ENCODE measurements around the gene ST7L.

DNA sequence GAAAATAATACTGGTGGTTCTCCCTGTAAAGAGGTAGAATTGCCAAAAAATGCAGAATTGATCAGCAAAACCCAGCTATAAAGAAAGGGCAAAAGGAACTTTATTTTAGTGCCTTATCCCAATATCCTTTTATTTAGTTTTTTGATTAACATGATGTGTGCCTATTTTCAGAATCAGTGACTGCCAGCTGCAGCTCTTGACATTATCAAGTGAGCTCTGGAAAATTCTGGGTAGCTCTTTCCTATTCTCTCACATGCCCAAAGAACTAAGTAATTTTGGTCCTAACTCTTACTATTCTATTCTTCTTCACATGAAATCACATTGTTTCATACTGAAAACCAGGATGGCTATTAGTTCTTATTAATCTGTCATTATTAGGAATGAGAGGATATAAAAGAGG lies 88.1 kb downstream of the ST7L start:
- TF ChIP-seq, protein P1, sequence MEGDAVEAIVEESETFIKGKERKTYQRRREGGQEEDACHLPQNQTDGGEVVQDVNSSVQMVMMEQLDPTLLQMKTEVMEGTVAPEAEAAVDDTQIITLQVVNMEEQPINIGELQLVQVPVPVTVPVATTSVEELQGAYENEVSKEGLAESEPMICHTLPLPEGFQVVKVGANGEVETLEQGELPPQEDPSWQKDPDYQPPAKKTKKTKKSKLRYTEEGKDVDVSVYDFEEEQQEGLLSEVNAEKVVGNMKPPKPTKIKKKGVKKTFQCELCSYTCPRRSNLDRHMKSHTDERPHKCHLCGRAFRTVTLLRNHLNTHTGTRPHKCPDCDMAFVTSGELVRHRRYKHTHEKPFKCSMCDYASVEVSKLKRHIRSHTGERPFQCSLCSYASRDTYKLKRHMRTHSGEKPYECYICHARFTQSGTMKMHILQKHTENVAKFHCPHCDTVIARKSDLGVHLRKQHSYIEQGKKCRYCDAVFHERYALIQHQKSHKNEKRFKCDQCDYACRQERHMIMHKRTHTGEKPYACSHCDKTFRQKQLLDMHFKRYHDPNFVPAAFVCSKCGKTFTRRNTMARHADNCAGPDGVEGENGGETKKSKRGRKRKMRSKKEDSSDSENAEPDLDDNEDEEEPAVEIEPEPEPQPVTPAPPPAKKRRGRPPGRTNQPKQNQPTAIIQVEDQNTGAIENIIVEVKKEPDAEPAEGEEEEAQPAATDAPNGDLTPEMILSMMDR (IDR thresholded peaks at IDR 0.05; ENCODE audit: low read depth, low read length), result no peak
- no peak for TF ChIP-seq EZH2phosphoT487 (IDR thresholded peaks at IDR 0.05; ENCODE audit: low read depth)
